PC-3 (cell line): ENCODE data around the gene VSIG8.

ENCODE experiments used
- EZH2 ChIP-seq: fragments of 300-600 bp; sonication (generic); IDR thresholded peaks from one replicate; pipeline ENCODE4 v1.6.1; 2017; ENCODE audit warnings: antibody characterized with exemption, mild to moderate bottlenecking, low read length; ENCODE audit not compliant: unreplicated experiment
- TF ChIP-seq, protein P1 (sequence below): fragments of 300-600 bp; sonication (generic); conservative IDR thresholded peaks from 2 replicates; pipeline ENCODE4 v1.5.1; 2017; ENCODE audit warnings: antibody characterized with exemption, low read depth, mild to moderate bottlenecking, low read length

DNA sequence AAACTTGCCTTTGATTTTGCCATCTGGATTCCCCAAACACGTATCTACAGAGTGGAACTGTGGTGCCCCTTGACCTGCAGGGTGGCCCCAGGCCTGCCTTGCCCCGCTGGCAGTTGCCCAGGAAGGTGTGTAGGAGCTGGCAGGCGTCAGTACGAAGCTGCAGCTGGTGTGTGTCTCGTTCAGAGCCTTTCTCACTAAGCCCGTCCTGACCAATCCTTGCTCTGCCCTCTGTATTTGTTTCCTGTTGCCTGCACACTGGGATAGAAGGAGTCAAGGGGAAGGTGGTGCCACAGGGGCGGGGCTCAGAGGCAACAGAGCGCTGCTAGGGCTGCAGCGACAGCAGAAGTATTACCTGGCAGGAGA is 5.2 kb upstream of the VSIG8 start:
- no peak for TF ChIP-seq EZH2
- TF ChIP-seq, protein P1, sequence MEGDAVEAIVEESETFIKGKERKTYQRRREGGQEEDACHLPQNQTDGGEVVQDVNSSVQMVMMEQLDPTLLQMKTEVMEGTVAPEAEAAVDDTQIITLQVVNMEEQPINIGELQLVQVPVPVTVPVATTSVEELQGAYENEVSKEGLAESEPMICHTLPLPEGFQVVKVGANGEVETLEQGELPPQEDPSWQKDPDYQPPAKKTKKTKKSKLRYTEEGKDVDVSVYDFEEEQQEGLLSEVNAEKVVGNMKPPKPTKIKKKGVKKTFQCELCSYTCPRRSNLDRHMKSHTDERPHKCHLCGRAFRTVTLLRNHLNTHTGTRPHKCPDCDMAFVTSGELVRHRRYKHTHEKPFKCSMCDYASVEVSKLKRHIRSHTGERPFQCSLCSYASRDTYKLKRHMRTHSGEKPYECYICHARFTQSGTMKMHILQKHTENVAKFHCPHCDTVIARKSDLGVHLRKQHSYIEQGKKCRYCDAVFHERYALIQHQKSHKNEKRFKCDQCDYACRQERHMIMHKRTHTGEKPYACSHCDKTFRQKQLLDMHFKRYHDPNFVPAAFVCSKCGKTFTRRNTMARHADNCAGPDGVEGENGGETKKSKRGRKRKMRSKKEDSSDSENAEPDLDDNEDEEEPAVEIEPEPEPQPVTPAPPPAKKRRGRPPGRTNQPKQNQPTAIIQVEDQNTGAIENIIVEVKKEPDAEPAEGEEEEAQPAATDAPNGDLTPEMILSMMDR = no peak
